ENCODE data around the gene SELENOO. TPM values are rescaled to one million over a fixed set of nuclear protein-coding genes. Genes with fewer than 3 reads are reported as not detected.

The SELENOO gene
- total RNA-seq, 2 experiments from 2014 or later: 26.0 to 26.1 TPM

GRCh38 chr22:50199829-50200460, 866 bp upstream of the SELENOO start:
- Mint-ChIP-seq H3K9me3 (no peaks in the 10 kb centered on the region), H3K27me3 (no peaks in the 10 kb centered on the region), H3K4me3 (peak overlapping the region; percentile 84), H3K4me1 (ENCODE audit: low read depth) (peaks cover 22% of the 10 kb centered on the region), H3K27ac (peak overlapping the region; percentile 85), H3K36me3 (ENCODE audit: low read depth) (peaks cover 47% of the 10 kb centered on the region)
- ChIA-PET POLR2A (interaction anchor here (1.5 kb wide), 1 partner anchor 9 kb away, joined by 14 read pairs; no protein-coding TSS in a partner anchor), CTCF (no interaction called here)
- H3K27ac ChIP-seq (ENCODE audit: low read depth in 1 of 2, low read length in 2 of 2): peak overlapping the region in 1 of 2 donors; percentile 40
- no peak for TF ChIP-seq CTCF (IDR thresholded peaks at IDR 0.05)
- intact Hi-C loops (cut with DNase I, micrococcal nuclease): loop anchor here (1.0 to 10.0 kb wide), 3 partner anchors 9 to 365 kb away; no protein-coding TSS in a partner anchor
- no peak for ATAC-seq (ENCODE audit: poor library complexity)
- peaks cover 35% of the 10 kb centered on the region for H3K36me3 ChIP-seq (ENCODE audit: insufficient read depth, low read length)
- no peaks in the 10 kb centered on the region for H3K9me3 ChIP-seq (ENCODE audit: control insufficient read depth in 1 of 2, insufficient read depth in 1 of 2, low read length in 2 of 2)
- H3K27me3 ChIP-seq (ENCODE audit: control insufficient read depth in 1 of 2, insufficient read depth in 2 of 2, low read length in 2 of 2): no peaks in the 10 kb centered on the region
- peak in 3 of 14 experiments; percentile 19 to 42 (median 24) for DNase-seq
- peaks cover 27% of the 10 kb centered on the region for H3K4me1 ChIP-seq (ENCODE audit: insufficient read depth, low read length)
- H3K4me3 ChIP-seq (ENCODE audit: low read length): peak overlapping the region; percentile 60

GRCh38 chr22:50201191-50202129, 649 bp downstream of the SELENOO start:
- H3K9me3 Mint-ChIP-seq: no peaks in the 10 kb centered on the region
- H3K4me1 Mint-ChIP-seq (ENCODE audit: low read depth): peaks cover 27% of the 10 kb centered on the region
- no peak for TF ChIP-seq CTCF (IDR thresholded peaks at IDR 0.05)
- no peaks in the 10 kb centered on the region for H3K27me3 Mint-ChIP-seq
- H3K36me3 Mint-ChIP-seq (ENCODE audit: low read depth): peaks cover 44% of the 10 kb centered on the region
- H3K27ac Mint-ChIP-seq: peak overlapping the region; percentile 80
- Histone ChIP-seq H3K27me3 (ENCODE audit: control insufficient read depth in 1 of 2, insufficient read depth in 2 of 2, low read length in 2 of 2) (no peaks in the 10 kb centered on the region), H3K27ac (ENCODE audit: low read depth in 1 of 2, low read length in 2 of 2) (no peak overlapping the region), H3K4me1 (ENCODE audit: insufficient read depth, low read length) (peaks cover 28% of the 10 kb centered on the region), H3K4me3 (ENCODE audit: low read length) (peak overlapping the region; percentile 60), H3K9me3 (ENCODE audit: control insufficient read depth in 1 of 2, insufficient read depth in 1 of 2, low read length in 2 of 2) (no peaks in the 10 kb centered on the region), H3K36me3 (ENCODE audit: insufficient read depth, low read length) (peaks cover 29% of the 10 kb centered on the region)
- DNase-seq: no peak
- ATAC-seq (ENCODE audit: poor library complexity): peak; percentile 13
- ChIA-PET CTCF (interaction anchor here (1.6 to 4.2 kb wide), 2 partner anchors 11 to 17 kb away, joined by 3 to 13 read pairs; no protein-coding TSS in a partner anchor), POLR2A (interaction anchor here (0.9 to 1.4 kb wide), 3 partner anchors 11 to 141 kb away, joined by 3 to 15 read pairs (median 5); no protein-coding TSS in a partner anchor)
- peak overlapping the region; percentile 91 for H3K4me3 Mint-ChIP-seq
- intact Hi-C loops (cut with DNase I, micrococcal nuclease): loop anchor here in 1 of 2 experiments (2.0 to 10.0 kb wide), 2 partner anchors 17 to 367 kb away; partner anchors contain the start of gene TRABD

GRCh38 chr22:50202130-50202666, 1.4 kb downstream of the SELENOO start:
- intact Hi-C loops (cut with DNase I, micrococcal nuclease): loop anchor here in 1 of 2 experiments (2.0 to 10.0 kb wide), 2 partner anchors 17 to 367 kb away; partner anchors contain the start of gene TRABD
- H3K9me3 Mint-ChIP-seq: no peaks in the 10 kb centered on the region
- H3K36me3 Mint-ChIP-seq (ENCODE audit: low read depth): peaks cover 47% of the 10 kb centered on the region
- peak overlapping the region; percentile 91 for H3K4me3 Mint-ChIP-seq
- no peaks in the 10 kb centered on the region for H3K9me3 ChIP-seq (ENCODE audit: control insufficient read depth in 1 of 2, insufficient read depth in 1 of 2, low read length in 2 of 2)
- no peak for ATAC-seq (ENCODE audit: poor library complexity)
- peak overlapping the region; percentile 52 for H3K4me3 ChIP-seq (ENCODE audit: low read length)
- peaks cover 32% of the 10 kb centered on the region for H3K36me3 ChIP-seq (ENCODE audit: insufficient read depth, low read length)
- TF ChIP-seq CTCF (IDR thresholded peaks at IDR 0.05): no peak
- H3K4me1 ChIP-seq (ENCODE audit: insufficient read depth, low read length): peaks cover 30% of the 10 kb centered on the region
- H3K27me3 ChIP-seq (ENCODE audit: control insufficient read depth in 1 of 2, insufficient read depth in 2 of 2, low read length in 2 of 2): no peaks in the 10 kb centered on the region
- no peak overlapping the region for H3K27ac ChIP-seq (ENCODE audit: low read depth in 1 of 2, low read length in 2 of 2)
- H3K27ac Mint-ChIP-seq: peak overlapping the region; percentile 80
- H3K4me1 Mint-ChIP-seq (ENCODE audit: low read depth): peaks cover 27% of the 10 kb centered on the region
- ChIA-PET CTCF (interaction anchor here (1.6 to 4.2 kb wide), 2 partner anchors 12 to 18 kb away, joined by 3 to 13 read pairs; no protein-coding TSS in a partner anchor), POLR2A (interaction anchor here (1.1 to 1.4 kb wide), 2 partner anchors 12 to 140 kb away, joined by 3 to 15 read pairs; no protein-coding TSS in a partner anchor)
- DNase-seq: no peak
- H3K27me3 Mint-ChIP-seq: no peaks in the 10 kb centered on the region
